Activated gamma-delta T cell treated with Interleukin-2 at 50 U/mL for 16 hours (primary cell): ENCODE results near the gene C1orf35.

Experiments used
- DNase-seq: peaks from one replicate; pipeline ENCODE4 v3.0.0-alpha.2; 2020

Gene C1orf35

GRCh38 chr1:228109073-228109961, 6.2 kb upstream of the C1orf35 start, which contains the start of gene MRPL55:
TSS of gene MRPL55 (minus strand) at chr1:228109299. CDS start at chr1:228108260, 1,039 bp downstream.
- DNase-seq: peak; percentile 99

DNA sequence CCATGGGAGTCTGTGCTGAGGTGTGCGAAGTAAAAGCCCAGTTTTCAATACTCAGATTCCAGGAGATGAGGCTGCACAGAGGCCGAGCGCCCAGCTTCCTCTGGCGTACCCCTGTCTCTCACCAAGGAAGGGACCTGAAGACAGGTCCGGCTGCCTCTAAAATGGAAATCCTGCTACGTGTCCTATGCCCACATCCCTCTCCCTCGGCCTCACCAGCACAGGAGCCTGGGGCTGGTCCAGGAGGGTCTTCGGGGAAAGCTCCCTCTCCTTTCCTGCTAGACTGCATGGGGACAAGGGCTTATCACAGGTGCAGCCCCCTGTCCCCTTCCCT, 5.6 kb upstream of the C1orf35 start:
- no peak for DNase-seq

DNA sequence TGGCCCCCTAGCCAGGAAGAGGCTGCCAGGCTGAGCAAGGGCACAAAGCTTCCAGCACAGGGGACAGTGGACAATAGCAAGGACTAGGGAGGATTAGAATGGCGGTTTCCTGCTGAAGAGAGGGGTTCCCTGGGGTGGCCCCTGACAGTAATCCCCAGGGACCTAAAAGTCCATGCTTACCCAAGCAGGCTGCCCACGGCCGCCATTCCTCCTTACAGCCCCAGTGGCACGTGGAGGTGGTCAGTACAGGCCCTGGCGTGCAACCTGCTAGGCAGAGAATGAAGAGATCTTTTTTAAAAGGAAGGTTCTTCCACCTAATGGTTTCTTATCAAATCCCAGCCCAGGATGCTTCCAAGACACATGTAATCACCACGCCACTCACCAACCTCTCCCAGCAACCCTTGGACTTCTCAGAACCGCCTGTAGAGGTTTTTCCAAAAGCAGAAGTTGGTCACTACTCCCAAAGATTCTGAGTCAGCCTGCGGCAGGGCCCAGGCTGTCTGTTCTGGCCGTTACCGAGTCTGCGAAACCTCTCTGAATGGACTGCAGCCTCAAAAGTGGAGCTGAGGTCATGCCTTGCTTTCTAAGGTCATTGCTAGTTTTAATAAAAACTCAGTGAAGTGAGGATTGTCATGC, 5.0 kb upstream of the C1orf35 start:
- no peak for DNase-seq

GRCh38 chr1:228107636-228108035, 4.5 kb upstream of the C1orf35 start:
- DNase-seq: no peak

DNA sequence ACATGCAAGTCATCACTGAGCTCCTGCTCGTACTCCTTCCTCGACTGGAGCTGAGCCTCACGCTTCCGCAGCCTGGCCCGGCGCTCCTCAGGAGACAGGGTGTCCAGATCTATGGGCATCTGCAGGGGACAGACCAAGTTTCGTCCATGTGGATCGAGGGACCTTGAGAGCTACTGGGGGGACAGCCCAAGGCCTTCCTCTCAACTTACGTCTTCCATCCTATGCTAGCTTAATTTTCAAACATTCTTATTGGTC, 3.6 kb upstream of the C1orf35 start:
- DNase-seq: no peak

GRCh38 chr1:228105996-228106799, 3.1 kb upstream of the C1orf35 start:
- DNase-seq: no peak

DNA sequence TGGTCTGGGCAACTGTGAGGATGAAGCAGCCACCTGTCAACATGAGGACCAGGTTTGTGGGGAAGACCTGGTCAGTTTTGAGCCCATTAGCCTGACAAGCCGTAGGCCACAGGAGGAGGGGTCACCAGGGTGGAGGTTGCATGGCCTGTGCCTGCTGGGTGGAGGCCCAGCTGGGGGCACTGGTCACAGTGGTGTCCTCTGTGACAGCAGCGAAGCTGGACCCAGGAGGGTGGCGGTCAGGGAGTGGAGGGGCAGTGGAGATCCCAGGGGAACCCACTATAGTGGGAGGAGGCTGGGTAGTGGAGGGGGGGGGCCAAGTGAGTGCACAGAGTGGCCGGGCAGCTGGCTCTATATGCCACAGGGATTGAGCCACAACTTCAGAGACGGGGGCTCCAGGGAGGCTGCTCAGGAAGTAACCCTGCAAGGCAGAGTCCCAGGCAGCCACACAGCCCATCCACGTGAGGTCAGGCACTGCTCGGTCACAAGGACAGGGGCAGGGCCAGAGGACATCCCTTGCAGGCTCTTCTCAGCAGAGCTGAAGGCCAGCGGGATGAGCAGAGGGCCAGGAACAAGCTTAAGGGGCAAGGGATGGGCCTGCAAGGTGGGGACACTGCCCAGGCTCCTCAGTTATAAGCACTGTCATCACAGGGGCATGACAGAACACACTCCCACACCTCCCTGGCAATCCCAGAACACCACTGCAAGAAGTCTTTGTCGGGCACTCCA, 2.3 kb upstream of the C1orf35 start:
- DNase-seq: no peak

GRCh38 chr1:228104526-228105269, 1.6 kb upstream of the C1orf35 start:
- DNase-seq: no peak

DNA sequence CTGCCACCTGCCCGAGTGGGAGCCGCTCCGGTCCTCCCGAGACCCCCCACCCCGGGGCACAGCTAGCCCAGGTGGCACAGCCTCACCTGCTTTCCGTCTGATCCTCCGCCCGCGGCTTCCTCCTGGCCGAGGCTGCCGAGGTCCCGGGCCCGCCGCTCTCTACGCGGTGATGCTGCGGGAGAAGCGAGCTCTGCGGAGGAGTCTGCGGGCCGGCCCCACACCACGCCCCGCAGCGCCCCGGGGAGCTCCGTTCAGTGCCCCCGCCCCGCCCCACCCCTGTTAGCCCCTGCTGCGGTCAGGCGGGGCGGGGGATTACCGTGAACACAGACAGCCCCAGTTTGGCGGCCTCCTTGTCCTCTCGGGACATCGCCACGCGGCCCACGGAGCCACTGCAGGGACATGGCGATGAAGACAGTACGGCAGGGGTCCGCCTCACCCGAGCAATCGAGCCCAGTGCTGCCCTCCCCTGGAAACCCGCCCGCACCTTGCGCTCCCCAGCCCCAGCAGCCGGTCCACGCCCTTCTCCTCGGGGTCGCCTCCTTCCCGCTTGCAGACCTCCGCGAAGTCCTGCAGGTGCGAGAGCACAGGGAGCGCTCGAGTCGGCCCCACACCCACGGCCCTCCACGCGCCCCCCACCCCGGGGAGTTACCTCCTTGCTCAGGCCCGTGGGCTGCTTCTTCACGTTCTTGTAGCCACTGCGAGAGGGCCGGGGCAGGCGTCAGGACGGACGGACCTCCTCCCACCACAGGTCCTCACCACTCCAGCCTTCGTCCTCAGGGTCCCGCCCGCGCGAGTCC, 933 bp downstream of the C1orf35 start:
- DNase-seq: peak; percentile 59

GRCh38 chr1:228101614-228101993, 1.5 kb downstream of the C1orf35 start:
- no peak for DNase-seq

- DNase-seq: no peak
Measured at GRCh38 chr1:228100822-228101613, 2.1 kb downstream of the C1orf35 start.

- no peak for DNase-seq
Measured at GRCh38 chr1:228099331-228099732, 3.8 kb downstream of the C1orf35 start.

GRCh38 chr1:228098323-228098931, 4.7 kb downstream of the C1orf35 start:
- DNase-seq: no peak

DNA sequence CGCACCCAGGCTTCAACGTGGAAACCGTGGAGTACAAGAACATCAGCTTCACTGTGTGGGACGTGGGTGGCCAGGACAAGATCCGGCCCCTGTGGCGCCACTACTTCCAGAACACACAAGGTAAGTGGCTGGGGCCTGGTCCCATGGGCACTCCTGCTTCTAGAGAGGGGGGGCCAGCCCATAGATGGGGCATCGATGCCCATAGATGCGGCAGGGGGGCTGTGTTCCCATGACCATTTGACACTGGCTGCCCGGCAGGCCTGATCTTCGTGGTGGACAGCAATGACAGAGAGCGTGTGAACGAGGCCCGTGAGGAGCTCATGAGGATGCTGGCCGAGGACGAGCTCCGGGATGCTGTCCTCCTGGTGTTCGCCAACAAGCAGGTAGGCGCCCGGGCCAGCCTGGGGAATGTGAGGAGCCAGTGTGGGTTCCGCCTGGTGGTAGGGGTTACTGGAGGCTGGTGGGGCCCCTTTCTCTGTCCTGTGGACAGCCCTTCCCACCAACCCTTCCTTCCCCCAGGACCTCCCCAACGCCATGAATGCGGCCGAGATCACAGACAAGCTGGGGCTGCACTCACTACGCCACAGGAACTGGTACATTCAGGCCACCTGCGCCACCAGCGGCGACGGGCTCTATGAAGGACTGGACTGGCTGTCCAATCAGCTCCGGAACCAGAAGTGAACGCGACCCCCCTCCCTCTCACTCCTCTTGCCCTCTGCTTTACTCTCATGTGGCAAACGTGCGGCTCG, 5.6 kb downstream of the C1orf35 start:
- no peak for DNase-seq

GRCh38 chr1:228096416-228097332, 6.5 kb downstream of the C1orf35 start:
- DNase-seq: no peak

DNA sequence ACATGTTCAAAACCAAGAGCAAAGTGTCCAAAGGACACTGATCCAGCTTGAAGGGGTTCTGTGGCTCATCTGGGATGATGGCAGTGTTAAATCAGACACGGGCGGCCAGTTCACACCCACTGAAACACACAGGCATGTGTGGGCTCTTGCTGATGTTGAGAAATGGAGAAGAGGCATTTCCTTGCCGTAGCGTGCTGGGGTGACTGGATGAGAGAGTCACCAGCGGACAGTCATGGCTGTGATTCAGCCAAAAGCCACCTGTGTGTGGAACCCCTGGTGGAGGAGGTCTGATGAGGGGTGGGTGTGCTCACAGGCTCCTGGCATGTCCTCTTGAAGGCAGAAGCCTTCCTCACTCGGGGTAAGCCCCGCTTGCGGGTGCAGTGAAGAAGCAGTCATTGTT, 7.2 kb downstream of the C1orf35 start:
- DNase-seq: no peak

GRCh38 chr1:228095161-228095560, 8.0 kb downstream of the C1orf35 start:
- no peak for DNase-seq

DNA sequence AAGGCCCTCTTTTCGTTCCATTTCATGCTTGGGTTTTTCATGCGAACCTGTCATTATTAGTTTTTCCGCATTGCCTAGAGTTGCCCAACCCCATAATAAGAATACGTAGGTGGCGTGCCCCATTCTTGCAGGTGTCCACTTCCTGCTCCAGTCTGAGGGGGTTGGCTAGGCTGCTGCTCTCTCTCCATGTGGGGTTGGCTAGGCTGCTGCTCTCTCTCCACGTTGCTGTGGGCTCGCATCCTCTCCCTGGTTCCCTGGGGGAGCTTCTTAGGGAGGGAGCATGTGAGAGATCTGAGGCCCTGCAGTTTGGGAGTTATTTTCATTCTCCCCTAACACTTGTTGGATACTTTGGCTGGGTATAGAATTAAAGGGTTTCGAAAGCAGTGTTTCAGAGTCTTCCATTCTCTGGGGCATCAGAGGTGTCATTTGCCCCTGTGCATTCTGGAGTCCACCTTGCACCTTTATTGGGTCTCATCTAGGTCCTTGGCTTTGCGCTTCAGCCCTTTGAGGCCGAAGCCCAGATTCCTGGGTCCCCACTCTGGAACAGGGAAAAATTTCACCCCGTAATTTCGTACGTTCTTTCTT, 8.6 kb downstream of the C1orf35 start:
- DNase-seq: no peak
